GM23338 (cell line): ENCODE results near the gene SVIL. TPM values are rescaled to one million over a fixed set of nuclear protein-coding genes. Genes with fewer than 3 reads are reported as not detected.

Source experiments
- ATAC-seq: fragments of 200-7000 bp; cut with Tn5 transposase; 3 replicates; pipeline ENCODE4 v1.9.1; 2020
- DNase-seq: peaks from one replicate; pipeline ENCODE4 v3.0.0-alpha.2; 2015; ENCODE audit warnings: low spot score
- H2AFZ ChIP-seq: fragments of 200-600 bp; sonication (generic); 2 replicates; pipeline ENCODE4 v1.8.0; 2016; ENCODE audit warnings: antibody characterized with exemption, mild to moderate bottlenecking, moderate library complexity
- H3F3A ChIP-seq: fragments of 200-600 bp; sonication (generic); replicated peaks from 2 replicates; pipeline ENCODE4 v1.8.0; 2017; ENCODE audit warnings: antibody characterized with exemption, mixed run types, low read depth
- H3K27ac ChIP-seq: fragments of 200-600 bp; sonication (generic); 2 replicates; pipeline ENCODE4 v1.6.1; 2016; ENCODE audit warnings: low read depth
- H3K27me3 ChIP-seq: fragments of 200-600 bp; sonication (generic); 2 replicates; pipeline ENCODE4 v1.8.0; 2016; ENCODE audit warnings: mild to moderate bottlenecking, mixed run types, moderate library complexity; ENCODE audit not compliant: insufficient read depth
- H3K36me3 ChIP-seq: fragments of 200-600 bp; sonication (generic); 2 replicates; pipeline ENCODE4 v1.8.0; 2016; ENCODE audit warnings: mild to moderate bottlenecking; ENCODE audit not compliant: insufficient read depth
- H3K4me1 ChIP-seq: fragments of 200-600 bp; sonication (generic); 2 replicates; pipeline ENCODE4 v1.8.0; 2016; ENCODE audit warnings: mild to moderate bottlenecking, moderate library complexity; ENCODE audit not compliant: insufficient read depth
- H3K4me2 ChIP-seq: fragments of 200-600 bp; sonication (generic); 2 replicates; pipeline ENCODE4 v1.7.1; 2017; ENCODE audit warnings: mixed run types
- H3K4me3 ChIP-seq: fragments of 200-600 bp; sonication (generic); 2 replicates; pipeline ENCODE4 v1.6.1; 2016; ENCODE audit warnings: mixed run types
- H3K79me2 ChIP-seq: fragments of 200-600 bp; sonication (generic); replicated peaks from 2 replicates; pipeline ENCODE4 v1.8.0; 2017; ENCODE audit warnings: mild to moderate bottlenecking; ENCODE audit not compliant: insufficient read depth
- H3K9me2 ChIP-seq: fragments of 200-600 bp; sonication (generic); 2 replicates; pipeline ENCODE4 v1.8.0; 2017; ENCODE audit not compliant: insufficient read depth
- H4K20me1 ChIP-seq: fragments of 200-600 bp; sonication (generic); replicated peaks from 2 replicates; pipeline ENCODE4 v1.8.0; 2017; ENCODE audit warnings: mild to moderate bottlenecking; ENCODE audit not compliant: insufficient read depth
- H3K27ac Mint-ChIP-seq: 2 replicates; pipeline ENCODE4 v1.8.0; 2020; ENCODE audit warnings: inconsistent platforms, mild to moderate bottlenecking, moderate library complexity, mixed read lengths
- H3K27me3 Mint-ChIP-seq: 3 replicates; pipeline ENCODE4 v1.8.0; 2022; ENCODE audit warnings: low read depth, mild to moderate bottlenecking, moderate library complexity, mixed read lengths, inconsistent platforms; ENCODE audit not compliant: insufficient read depth, poor library complexity
- H3K36me3 Mint-ChIP-seq: 3 replicates; pipeline ENCODE4 v1.8.0; 2021; ENCODE audit warnings: low read depth, mild to moderate bottlenecking, inconsistent platforms, moderate library complexity, mixed read lengths
- H3K4me1 Mint-ChIP-seq: 3 replicates; pipeline ENCODE4 v1.8.0; 2020; ENCODE audit warnings: mild to moderate bottlenecking, inconsistent platforms, mixed read lengths
- H3K4me3 Mint-ChIP-seq: 3 replicates; pipeline ENCODE4 v1.8.0; 2021; ENCODE audit warnings: moderate library complexity, mild to moderate bottlenecking, inconsistent platforms, mixed read lengths
- H3K9me3 Mint-ChIP-seq: 3 replicates; pipeline ENCODE4 v1.8.0; 2020; ENCODE audit warnings: moderate library complexity, mild to moderate bottlenecking, inconsistent platforms, mixed read lengths
- CREB1 ChIP-seq: fragments of 250-450 bp; sonication (Bioruptor Pico); IDR thresholded peaks from 2 replicates; pipeline ENCODE4 v1.5.0; 2020; ENCODE audit warnings: low read depth, mild to moderate bottlenecking, moderate library complexity
- ETS1 ChIP-seq: IDR thresholded peaks from 2 replicates; pipeline ENCODE4 v1.6.1; 2016; ENCODE audit warnings: antibody characterized with exemption
- EZH2 ChIP-seq: fragments of 200-600 bp; sonication (generic); IDR thresholded peaks from one replicate; pipeline ENCODE4 v1.8.0; 2017; ENCODE audit warnings: antibody characterized with exemption, mild to moderate bottlenecking, low read depth; ENCODE audit not compliant: unreplicated experiment
- EZH2phosphoT487 ChIP-seq: fragments of 200-600 bp; sonication (generic); IDR thresholded peaks from one replicate; pipeline ENCODE4 v1.8.1; 2018; ENCODE audit warnings: antibody characterized with exemption; ENCODE audit not compliant: unreplicated experiment
- JUNB ChIP-seq: IDR thresholded peaks from one replicate; pipeline ENCODE4 v1.6.1; 2016; ENCODE audit warnings: antibody characterized with exemption; ENCODE audit not compliant: unreplicated experiment
- NANOG ChIP-seq: IDR thresholded peaks from 2 replicates; pipeline ENCODE4 v1.6.1; 2016; ENCODE audit warnings: antibody characterized with exemption, borderline replicate concordance
- POLR2AphosphoS5 ChIP-seq: IDR thresholded peaks from 2 replicates; pipeline ENCODE4 v1.6.1; 2016; ENCODE audit warnings: antibody characterized with exemption, low read depth
- STAT1 ChIP-seq: IDR thresholded peaks from one replicate; pipeline ENCODE4 v1.6.1; 2016; ENCODE audit warnings: antibody characterized with exemption; ENCODE audit not compliant: unreplicated experiment
- ZNF114 ChIP-seq: fragments of 250-450 bp; sonication (Bioruptor Pico); IDR thresholded peaks from 2 replicates; pipeline ENCODE4 v1.5.0; 2020; ENCODE audit warnings: mild to moderate bottlenecking, moderate library complexity
- ZNF331 ChIP-seq: fragments of 250-450 bp; sonication (Bioruptor Pico); IDR thresholded peaks from 2 replicates; pipeline ENCODE4 v1.5.0; 2020; ENCODE audit warnings: low read depth, mild to moderate bottlenecking, moderate library complexity
- ZNF462 ChIP-seq: fragments of 250-450 bp; sonication (Bioruptor Pico); IDR thresholded peaks from 2 replicates; pipeline ENCODE4 v1.5.0; 2020; ENCODE audit warnings: mild to moderate bottlenecking, moderate library complexity
- polyA plus RNA-seq: library from polyadenylated mRNA; unstranded; fragments of >200 nt; fragmentation: Nextera tagmentation; extraction: Ambion mirVana; gene quantifications from 2 replicates; pipeline ENCODE4 v1.2.1, GENCODE V29; 2016
- total RNA-seq: library from RNA; depleted of rRNA; stranded (reverse); fragments of >200 nt; shearing (Covaris generic); gene quantifications from 2 replicates; pipeline ENCODE4 v1.2.3, GENCODE V29; 2014
- TF ChIP-seq, protein P1 (sequence below): IDR thresholded peaks from one replicate; pipeline ENCODE4 v1.6.1; 2018; ENCODE audit warnings: antibody characterized with exemption; ENCODE audit not compliant: unreplicated experiment
- TF ChIP-seq, protein P2 (sequence below), 2 experiments: fragments of 200-600 bp in 1 of 2; sonication (generic) in 1 of 2; conservative IDR thresholded peaks; 2 replicates each; pipeline versions ENCODE4 v1.5.1 to v1.6.1; 2016 to 2017; ENCODE audit warnings: antibody characterized with exemption in 2 of 2, low read depth in 2 of 2, mild to moderate bottlenecking in 2 of 2, moderate library complexity in 1 of 2

Gene SVIL
- total and polyA plus RNA-seq, 2 experiments from 2014 or later, result 8.8 to 34.9 TPM

- Mint-ChIP-seq H3K27me3 (peaks cover 5% of the 10 kb centered on the region), H3K4me3 (no peak overlapping the region), H3K9me3 (no peaks in the 10 kb centered on the region), H3K27ac (no peak overlapping the region), H3K36me3 (0 out of 3 replicates have a peak, but pooled peaks cover 11% of the 10 kb centered on the region), H3K4me1 (peaks cover 23% of the 10 kb centered on the region)
- TF ChIP-seq POLR2AphosphoS5 (no peak), NANOG (no peak), EZH2 (no peak), JUNB (no peak), EZH2phosphoT487 (no peak), ETS1 (no peak), STAT1 (no peak), CREB1 (CRISPR knock-in tag) (no peak), ZNF331 (CRISPR knock-in tag) (no peak), ZNF462 (CRISPR knock-in tag) (no peak), ZNF114 (CRISPR knock-in tag) (no peak)
- TF ChIP-seq, protein P1, sequence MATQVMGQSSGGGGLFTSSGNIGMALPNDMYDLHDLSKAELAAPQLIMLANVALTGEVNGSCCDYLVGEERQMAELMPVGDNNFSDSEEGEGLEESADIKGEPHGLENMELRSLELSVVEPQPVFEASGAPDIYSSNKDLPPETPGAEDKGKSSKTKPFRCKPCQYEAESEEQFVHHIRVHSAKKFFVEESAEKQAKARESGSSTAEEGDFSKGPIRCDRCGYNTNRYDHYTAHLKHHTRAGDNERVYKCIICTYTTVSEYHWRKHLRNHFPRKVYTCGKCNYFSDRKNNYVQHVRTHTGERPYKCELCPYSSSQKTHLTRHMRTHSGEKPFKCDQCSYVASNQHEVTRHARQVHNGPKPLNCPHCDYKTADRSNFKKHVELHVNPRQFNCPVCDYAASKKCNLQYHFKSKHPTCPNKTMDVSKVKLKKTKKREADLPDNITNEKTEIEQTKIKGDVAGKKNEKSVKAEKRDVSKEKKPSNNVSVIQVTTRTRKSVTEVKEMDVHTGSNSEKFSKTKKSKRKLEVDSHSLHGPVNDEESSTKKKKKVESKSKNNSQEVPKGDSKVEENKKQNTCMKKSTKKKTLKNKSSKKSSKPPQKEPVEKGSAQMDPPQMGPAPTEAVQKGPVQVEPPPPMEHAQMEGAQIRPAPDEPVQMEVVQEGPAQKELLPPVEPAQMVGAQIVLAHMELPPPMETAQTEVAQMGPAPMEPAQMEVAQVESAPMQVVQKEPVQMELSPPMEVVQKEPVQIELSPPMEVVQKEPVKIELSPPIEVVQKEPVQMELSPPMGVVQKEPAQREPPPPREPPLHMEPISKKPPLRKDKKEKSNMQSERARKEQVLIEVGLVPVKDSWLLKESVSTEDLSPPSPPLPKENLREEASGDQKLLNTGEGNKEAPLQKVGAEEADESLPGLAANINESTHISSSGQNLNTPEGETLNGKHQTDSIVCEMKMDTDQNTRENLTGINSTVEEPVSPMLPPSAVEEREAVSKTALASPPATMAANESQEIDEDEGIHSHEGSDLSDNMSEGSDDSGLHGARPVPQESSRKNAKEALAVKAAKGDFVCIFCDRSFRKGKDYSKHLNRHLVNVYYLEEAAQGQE, result no peak
- TF ChIP-seq, protein P2, sequence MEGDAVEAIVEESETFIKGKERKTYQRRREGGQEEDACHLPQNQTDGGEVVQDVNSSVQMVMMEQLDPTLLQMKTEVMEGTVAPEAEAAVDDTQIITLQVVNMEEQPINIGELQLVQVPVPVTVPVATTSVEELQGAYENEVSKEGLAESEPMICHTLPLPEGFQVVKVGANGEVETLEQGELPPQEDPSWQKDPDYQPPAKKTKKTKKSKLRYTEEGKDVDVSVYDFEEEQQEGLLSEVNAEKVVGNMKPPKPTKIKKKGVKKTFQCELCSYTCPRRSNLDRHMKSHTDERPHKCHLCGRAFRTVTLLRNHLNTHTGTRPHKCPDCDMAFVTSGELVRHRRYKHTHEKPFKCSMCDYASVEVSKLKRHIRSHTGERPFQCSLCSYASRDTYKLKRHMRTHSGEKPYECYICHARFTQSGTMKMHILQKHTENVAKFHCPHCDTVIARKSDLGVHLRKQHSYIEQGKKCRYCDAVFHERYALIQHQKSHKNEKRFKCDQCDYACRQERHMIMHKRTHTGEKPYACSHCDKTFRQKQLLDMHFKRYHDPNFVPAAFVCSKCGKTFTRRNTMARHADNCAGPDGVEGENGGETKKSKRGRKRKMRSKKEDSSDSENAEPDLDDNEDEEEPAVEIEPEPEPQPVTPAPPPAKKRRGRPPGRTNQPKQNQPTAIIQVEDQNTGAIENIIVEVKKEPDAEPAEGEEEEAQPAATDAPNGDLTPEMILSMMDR (conservative IDR thresholded peaks at IDR 0.05; ENCODE audit: low read depth in 2 of 2), result no peak
- Histone ChIP-seq H3K79me2 (no peaks in the 10 kb centered on the region), H3K27me3 (no peaks in the 10 kb centered on the region), H3K9me2 (no peaks in the 10 kb centered on the region), H3F3A (no peaks in the 10 kb centered on the region), H3K27ac (no peak overlapping the region), H4K20me1 (no peaks in the 10 kb centered on the region), H3K4me1 (0 out of 2 replicates have a peak, but pooled peaks cover 8% of the 10 kb centered on the region), H3K4me2 (no peak overlapping the region), H3K4me3 (no peak overlapping the region), H2AFZ (no peak overlapping the region), H3K36me3 (no peaks in the 10 kb centered on the region)
- ATAC-seq (no peak), DNase-seq (no peak)
These were observed 141.1 kb downstream of the SVIL start for GRCh38 chr10:29493697-29494096.
